CD14-positive monocyte (primary cell): Measurements from ENCODE around the gene CXCL17. TPM values are rescaled to one million over a fixed set of nuclear protein-coding genes. Genes with fewer than 3 reads are reported as not detected.

ENCODE experiments used
- DNase-seq, 3 donors: peaks; one replicate each; pipeline ENCODE4 v3.0.0-alpha.2; 2011 to 2022
- H2AFZ ChIP-seq: 2 replicates; pipeline ENCODE4 v1.6.0; 2012; ENCODE audit warnings: mild to moderate bottlenecking, low read depth, low read length, inconsistent platforms; ENCODE audit not compliant: insufficient read depth, poor library complexity, severe bottlenecking
- H3K27ac ChIP-seq, 2 donors: 1 replicate in 1 of 2; 2 replicates in 1 of 2; pipeline ENCODE4 v1.5.1; 2012 to 2013; ENCODE audit warnings: low read length in 2 of 2, control low read depth in 1 of 2, inconsistent platforms in 1 of 2, low read depth in 1 of 2, mild to moderate bottlenecking in 1 of 2
- H3K27me3 ChIP-seq, 2 donors: one replicate each; pipeline versions ENCODE4 v1.6.0 to v1.6.1; 2011 to 2013; ENCODE audit warnings: low read length in 2 of 2; ENCODE audit not compliant: control insufficient read depth in 2 of 2, insufficient read depth in 2 of 2
- H3K36me3 ChIP-seq, 2 donors: replicated peaks in 1 of 2; 1 replicate in 1 of 2; 2 replicates in 1 of 2; pipeline versions ENCODE4 v1.5.1 to v1.6.1; 2012 to 2013; ENCODE audit warnings: low read length in 2 of 2, control low read depth in 1 of 2, inconsistent platforms in 1 of 2, mild to moderate bottlenecking in 1 of 2; ENCODE audit not compliant: insufficient read depth in 2 of 2, control insufficient read depth in 1 of 2
- H3K4me1 ChIP-seq, 2 donors: 1 replicate in 1 of 2; 2 replicates in 1 of 2; pipeline versions ENCODE4 v1.5.1 to v1.6.1; 2012 to 2013; ENCODE audit warnings: low read length in 2 of 2, control low read depth in 1 of 2, inconsistent platforms in 1 of 2, mild to moderate bottlenecking in 1 of 2, moderate library complexity in 1 of 2; ENCODE audit not compliant: insufficient read depth in 2 of 2, control insufficient read depth in 1 of 2
- H3K4me2 ChIP-seq: replicated peaks from 2 replicates; pipeline ENCODE3; 2012; ENCODE audit warnings: low read length, moderate library complexity, mild to moderate bottlenecking; ENCODE audit not compliant: poor library complexity, severe bottlenecking; ENCODE audit errors: extremely low read depth
- H3K4me3 ChIP-seq, 3 experiments: fragments of 200-600 bp in 1 of 3; sonication (generic) in 1 of 3; replicated peaks in 1 of 3; 1 replicate in 2 of 3; 2 replicates in 1 of 3; pipeline ENCODE4 v1.5.1; 2011 to 2013; ENCODE audit warnings: low read length in 3 of 3, mild to moderate bottlenecking in 3 of 3, control low read depth in 2 of 3, low read depth in 2 of 3, inconsistent platforms in 1 of 3, moderate library complexity in 1 of 3
- H3K79me2 ChIP-seq: 2 replicates; pipeline ENCODE4 v1.6.0; 2012; ENCODE audit warnings: mild to moderate bottlenecking, control low read depth, inconsistent platforms, low read length, moderate library complexity; ENCODE audit not compliant: insufficient read depth
- H3K9ac ChIP-seq: 2 replicates; pipeline ENCODE4 v1.6.0; 2017; ENCODE audit warnings: low read length, mild to moderate bottlenecking; ENCODE audit not compliant: insufficient read depth, poor library complexity, severe bottlenecking
- H3K9me3 ChIP-seq, 2 donors: replicated peaks in 1 of 2; 1 replicate in 1 of 2; 2 replicates in 1 of 2; pipeline versions ENCODE4 v1.5.1 to v1.6.1; 2012 to 2013; ENCODE audit warnings: low read length in 2 of 2, control low read depth in 1 of 2; ENCODE audit not compliant: control insufficient read depth in 1 of 2, insufficient read depth in 1 of 2
- H4K20me1 ChIP-seq: 2 replicates; pipeline ENCODE4 v1.6.0; 2012; ENCODE audit warnings: mild to moderate bottlenecking, low read length, control low read depth, moderate library complexity; ENCODE audit not compliant: insufficient read depth
- H3K27ac Mint-ChIP-seq, 7 donors: one replicate each; pipeline ENCODE4 v1.8.0; 2020; ENCODE audit warnings: mild to moderate bottlenecking in 7 of 7, mixed read lengths in 7 of 7, moderate library complexity in 6 of 7, inconsistent platforms in 2 of 7
- H3K27me3 Mint-ChIP-seq, 3 donors: one replicate each; pipeline ENCODE4 v1.8.0; 2021 to 2022; ENCODE audit warnings: low read depth in 3 of 3, mild to moderate bottlenecking in 3 of 3, mixed read lengths in 3 of 3, moderate library complexity in 3 of 3, inconsistent platforms in 1 of 3
- H3K36me3 Mint-ChIP-seq, 2 donors: one replicate each; pipeline ENCODE4 v1.8.0; 2020; ENCODE audit warnings: mixed read lengths in 2 of 2, inconsistent platforms in 1 of 2, mild to moderate bottlenecking in 1 of 2
- H3K4me1 Mint-ChIP-seq: one replicate; pipeline ENCODE4 v1.8.0; 2020; ENCODE audit warnings: mild to moderate bottlenecking, mixed read lengths
- H3K4me3 Mint-ChIP-seq, 2 donors: one replicate each; pipeline ENCODE4 v1.8.0; 2020; ENCODE audit warnings: mild to moderate bottlenecking in 2 of 2, mixed read lengths in 2 of 2, moderate library complexity in 1 of 2
- H3K9me3 Mint-ChIP-seq, 7 donors: one replicate each; pipeline ENCODE4 v1.8.0; 2020 to 2022; ENCODE audit warnings: mixed read lengths in 7 of 7, mild to moderate bottlenecking in 6 of 7, moderate library complexity in 6 of 7, inconsistent platforms in 2 of 7
- CTCF ChIP-seq: fragments of 200-600 bp; IDR thresholded peaks from one replicate; pipeline ENCODE4 v1.8.0; 2022; ENCODE audit warnings: antibody characterized with exemption, mild to moderate bottlenecking
- WGBS: methylation state at CpG from one replicate; pipeline ENCODE4 v1.1.5; 2013; ENCODE audit warnings: missing lambda C conversion rate; ENCODE audit not compliant: insufficient coverage; 5-methylcytosine and 5-hydroxymethylcytosine counted together
- intact Hi-C, 2 donors: fragments of 100-400 bp; cut with micrococcal nuclease; formaldehyde crosslinking; loops; one replicate each; pipeline versions ENCODE4 v1.15.0 to v1.15.1; 2023
- polyA plus RNA-seq, 3 donors: library from polyadenylated mRNA; depleted of rRNA in 1 of 3; unstranded in 2 of 3; stranded (reverse) in 1 of 3; fragments of 300-500 nt in 2 of 3; fragments of >200 nt in 1 of 3; fragmentation: Illumina TruSeq in 2 of 3; gene quantifications; 1 replicate in 2 of 3; 2 replicates in 1 of 3; pipeline ENCODE4 v1.2.3, GENCODE V29; 2012 to 2021

CXCL17 gene
- polyA plus RNA-seq, 3 donors, result not detected

GRCh38 chr19:42403586-42403985 is 39.2 kb downstream of the CXCL17 start:
- Histone ChIP-seq H3K79me2 (no peaks in the 10 kb centered on the region), H3K27me3 (peaks cover 0 to 9% of the 10 kb centered on the region in 2 donors), H3K36me3 (no peaks in the 10 kb centered on the region), H3K4me1 (peaks cover 11 to 14% of the 10 kb centered on the region in 2 donors), H3K9ac (no peak overlapping the region), H2AFZ (no peak overlapping the region), H3K4me3 (no peak overlapping the region), H3K27ac (no peak overlapping the region), H4K20me1 (peaks cover 23% of the 10 kb centered on the region), H3K9me3 (no peaks in the 10 kb centered on the region), H3K4me2 (no peak overlapping the region)
- H3K36me3 Mint-ChIP-seq, result peaks cover 18 to 28% of the 10 kb centered on the region in 2 donors
- H3K9me3 Mint-ChIP-seq, result peaks cover 0 to 4% (median 0%) of the 10 kb centered on the region in 7 donors
- no peak overlapping the region for H3K27ac Mint-ChIP-seq
- no peak for TF ChIP-seq CTCF
- H3K27me3 Mint-ChIP-seq, result peaks cover 22 to 26% (median 22%) of the 10 kb centered on the region in 3 donors
- intact Hi-C loops, result no loop called here
- no peak overlapping the region for H3K4me3 Mint-ChIP-seq
- H3K4me1 Mint-ChIP-seq, result peaks cover 16% of the 10 kb centered on the region
- WGBS, result 100% methylated on average over 3 of the region's 10 CpGs
- no peak for DNase-seq

- peak overlapping the region; percentile 68 to 83 for H3K4me3 Mint-ChIP-seq
- H3K9me3 ChIP-seq, result no peaks in the 10 kb centered on the region
- peaks cover 3% of the 10 kb centered on the region for H3K79me2 ChIP-seq
- H3K9me3 Mint-ChIP-seq, result peaks cover 0 to 4% (median 0%) of the 10 kb centered on the region in 7 donors
- no peak for DNase-seq
- peak overlapping the region in 1 of 3 experiments; percentile 71 for H3K4me3 ChIP-seq
- H4K20me1 ChIP-seq, result peaks cover 23% of the 10 kb centered on the region
- H3K36me3 ChIP-seq, result no peaks in the 10 kb centered on the region
- H3K4me1 Mint-ChIP-seq, result peaks cover 22% of the 10 kb centered on the region
- no peak for TF ChIP-seq CTCF
- H3K27ac ChIP-seq, result no peak overlapping the region
- H3K27me3 ChIP-seq, result peaks cover 0 to 9% of the 10 kb centered on the region in 2 donors
- peaks cover 16 to 19% of the 10 kb centered on the region in 2 donors for H3K4me1 ChIP-seq
- H3K27me3 Mint-ChIP-seq, result peaks cover 19 to 27% (median 21%) of the 10 kb centered on the region in 3 donors
- no peak overlapping the region for H3K9ac ChIP-seq
- 83% methylated on average over 25 of the region's 34 CpGs for WGBS
- peak overlapping the region in 1 of 7 donors; percentile 50 for H3K27ac Mint-ChIP-seq
- peaks cover 13 to 23% of the 10 kb centered on the region in 2 donors for H3K36me3 Mint-ChIP-seq
- H3K4me2 ChIP-seq, result peak overlapping the region; percentile 81
- intact Hi-C loops, result no loop called here
- no peak overlapping the region for H2AFZ ChIP-seq
Observed at GRCh38 chr19:42402376-42403116, 40.2 kb downstream of the CXCL17 start.
